ENCODE data around the gene CPVL.

GRCh38 chr7:29065181-29065857 lies 81.0 kb downstream of the CPVL start:
- TF ChIP-seq CTCF (conservative IDR thresholded peaks at IDR 0.05 in 1 of 2, IDR thresholded peaks at IDR 0.05 in 1 of 2; ENCODE audit: extremely low read depth in 1 of 2, insufficient read depth in 1 of 2, low read depth in 1 of 2, low read length in 2 of 2): no peak
- no peak for TF ChIP-seq EZH2 (IDR thresholded peaks at IDR 0.05; ENCODE audit: borderline replicate concordance, low read length)
